ENCODE measurements around the gene HCFC2. TPM values are rescaled to one million over a fixed set of nuclear protein-coding genes. Genes with fewer than 3 reads are reported as not detected.

HCFC2 gene
- total RNA-seq, 1 experiment from 2014 or later, result 8.5 TPM

DNA sequence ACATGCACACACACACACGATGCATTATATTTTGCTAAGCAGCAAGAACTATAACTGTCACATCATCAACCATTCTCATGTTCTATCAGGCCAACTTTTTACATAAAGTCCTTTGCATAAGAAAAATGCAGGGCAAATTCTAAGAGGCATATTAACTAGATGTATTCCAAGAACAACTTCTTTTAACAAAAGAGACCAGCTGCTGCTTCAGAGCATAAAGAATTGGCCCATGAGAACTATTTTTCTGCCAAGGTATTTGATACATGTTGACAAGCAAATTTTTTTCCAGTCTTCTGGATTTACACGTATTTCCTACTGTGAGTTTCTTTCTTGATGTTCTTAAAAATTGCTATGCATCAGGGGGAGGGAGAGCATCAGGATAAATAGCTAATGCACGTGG, 41.5 kb upstream of the HCFC2 start:
- Histone ChIP-seq H3K4me3 (ENCODE audit: low read depth in 2 of 2, low read length in 2 of 2) (no peak overlapping the region), H3K4me1 (ENCODE audit: control insufficient read depth, insufficient read depth, low read length) (no peaks in the 10 kb centered on the region), H3K27ac (ENCODE audit: low read length) (no peak overlapping the region), H3K27me3 (ENCODE audit: control insufficient read depth, insufficient read depth, low read length) (no peaks in the 10 kb centered on the region; the same call in 1 of the 2 replicates), H3K9me3 (ENCODE audit: control insufficient read depth, insufficient read depth, low read depth, low read length) (peaks cover 3% of the 10 kb centered on the region; the same call in 1 of the 2 replicates), H3K36me3 (ENCODE audit: control insufficient read depth, insufficient read depth, low read length) (no peaks in the 10 kb centered on the region)
- TF ChIP-seq, protein P1, sequence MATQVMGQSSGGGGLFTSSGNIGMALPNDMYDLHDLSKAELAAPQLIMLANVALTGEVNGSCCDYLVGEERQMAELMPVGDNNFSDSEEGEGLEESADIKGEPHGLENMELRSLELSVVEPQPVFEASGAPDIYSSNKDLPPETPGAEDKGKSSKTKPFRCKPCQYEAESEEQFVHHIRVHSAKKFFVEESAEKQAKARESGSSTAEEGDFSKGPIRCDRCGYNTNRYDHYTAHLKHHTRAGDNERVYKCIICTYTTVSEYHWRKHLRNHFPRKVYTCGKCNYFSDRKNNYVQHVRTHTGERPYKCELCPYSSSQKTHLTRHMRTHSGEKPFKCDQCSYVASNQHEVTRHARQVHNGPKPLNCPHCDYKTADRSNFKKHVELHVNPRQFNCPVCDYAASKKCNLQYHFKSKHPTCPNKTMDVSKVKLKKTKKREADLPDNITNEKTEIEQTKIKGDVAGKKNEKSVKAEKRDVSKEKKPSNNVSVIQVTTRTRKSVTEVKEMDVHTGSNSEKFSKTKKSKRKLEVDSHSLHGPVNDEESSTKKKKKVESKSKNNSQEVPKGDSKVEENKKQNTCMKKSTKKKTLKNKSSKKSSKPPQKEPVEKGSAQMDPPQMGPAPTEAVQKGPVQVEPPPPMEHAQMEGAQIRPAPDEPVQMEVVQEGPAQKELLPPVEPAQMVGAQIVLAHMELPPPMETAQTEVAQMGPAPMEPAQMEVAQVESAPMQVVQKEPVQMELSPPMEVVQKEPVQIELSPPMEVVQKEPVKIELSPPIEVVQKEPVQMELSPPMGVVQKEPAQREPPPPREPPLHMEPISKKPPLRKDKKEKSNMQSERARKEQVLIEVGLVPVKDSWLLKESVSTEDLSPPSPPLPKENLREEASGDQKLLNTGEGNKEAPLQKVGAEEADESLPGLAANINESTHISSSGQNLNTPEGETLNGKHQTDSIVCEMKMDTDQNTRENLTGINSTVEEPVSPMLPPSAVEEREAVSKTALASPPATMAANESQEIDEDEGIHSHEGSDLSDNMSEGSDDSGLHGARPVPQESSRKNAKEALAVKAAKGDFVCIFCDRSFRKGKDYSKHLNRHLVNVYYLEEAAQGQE (IDR thresholded peaks at IDR 0.05; ENCODE audit: insufficient read depth in 1 of 2, low read depth in 2 of 2, low read length in 1 of 2), result no peak
- TF ChIP-seq, protein P2, sequence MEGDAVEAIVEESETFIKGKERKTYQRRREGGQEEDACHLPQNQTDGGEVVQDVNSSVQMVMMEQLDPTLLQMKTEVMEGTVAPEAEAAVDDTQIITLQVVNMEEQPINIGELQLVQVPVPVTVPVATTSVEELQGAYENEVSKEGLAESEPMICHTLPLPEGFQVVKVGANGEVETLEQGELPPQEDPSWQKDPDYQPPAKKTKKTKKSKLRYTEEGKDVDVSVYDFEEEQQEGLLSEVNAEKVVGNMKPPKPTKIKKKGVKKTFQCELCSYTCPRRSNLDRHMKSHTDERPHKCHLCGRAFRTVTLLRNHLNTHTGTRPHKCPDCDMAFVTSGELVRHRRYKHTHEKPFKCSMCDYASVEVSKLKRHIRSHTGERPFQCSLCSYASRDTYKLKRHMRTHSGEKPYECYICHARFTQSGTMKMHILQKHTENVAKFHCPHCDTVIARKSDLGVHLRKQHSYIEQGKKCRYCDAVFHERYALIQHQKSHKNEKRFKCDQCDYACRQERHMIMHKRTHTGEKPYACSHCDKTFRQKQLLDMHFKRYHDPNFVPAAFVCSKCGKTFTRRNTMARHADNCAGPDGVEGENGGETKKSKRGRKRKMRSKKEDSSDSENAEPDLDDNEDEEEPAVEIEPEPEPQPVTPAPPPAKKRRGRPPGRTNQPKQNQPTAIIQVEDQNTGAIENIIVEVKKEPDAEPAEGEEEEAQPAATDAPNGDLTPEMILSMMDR (IDR thresholded peaks at IDR 0.05), result no peak
- TF ChIP-seq POLR2AphosphoS5 (IDR thresholded peaks at IDR 0.05; ENCODE audit: low read depth, low read length), result no peak
- TF ChIP-seq TCF7L2 (IDR thresholded peaks at IDR 0.05; ENCODE audit: low read depth, low read length), result no peak
- no peak for TF ChIP-seq SIN3A (IDR thresholded peaks at IDR 0.05; ENCODE audit: borderline replicate concordance, insufficient read depth, low read depth, low read length)
- in situ Hi-C loops (cut with HindIII; ENCODE audit: low pct_unique_long_range_greater_than_20kb, low sequenced_read_pairs) (no loop called here), intact Hi-C loops (cut with micrococcal nuclease; ENCODE audit: unreplicated experiment) (no loop called here)
- POLR2A ChIA-PET, result no interaction called here
- no TSS peak for BruUV-seq (replicated peaks)
- CTCF ChIA-PET, result no interaction called here
- no peak for ATAC-seq
- DNase-seq (ENCODE audit: low read depth, low spot score), result no peak

DNA sequence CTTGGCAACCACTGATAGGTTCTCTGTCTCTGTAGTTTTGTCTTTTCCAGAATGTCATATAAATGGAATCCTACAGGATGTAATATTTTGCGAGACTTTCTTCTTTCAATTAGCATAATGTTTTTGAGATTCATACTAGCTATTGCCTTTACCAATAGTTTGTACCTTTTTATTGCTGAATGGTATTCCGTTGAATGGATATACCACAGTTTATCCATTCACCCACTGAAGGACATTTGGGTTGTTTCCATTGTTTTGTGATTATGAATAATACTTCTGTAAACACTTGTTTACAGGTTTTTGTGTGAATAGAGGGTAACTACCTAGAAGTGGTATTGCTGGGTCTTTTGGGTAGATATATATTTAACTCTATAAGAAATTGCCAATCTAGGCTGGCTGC, 40.6 kb upstream of the HCFC2 start:
- CTCF ChIA-PET, result no interaction called here
- DNase-seq (ENCODE audit: low read depth, low spot score), result no peak
- intact Hi-C loops (cut with micrococcal nuclease; ENCODE audit: unreplicated experiment) (no loop called here), in situ Hi-C loops (cut with HindIII; ENCODE audit: low pct_unique_long_range_greater_than_20kb, low sequenced_read_pairs) (no loop called here)
- no peak overlapping the region for H3K4me3 ChIP-seq (ENCODE audit: low read depth in 2 of 2, low read length in 2 of 2)
- POLR2A ChIA-PET, result interaction anchor here (0.6 kb wide), 1 partner anchor 94 kb away, joined by 4 read pairs; the partner anchor contains the start of gene HSP90B1
- TF ChIP-seq SIN3A (IDR thresholded peaks at IDR 0.05; ENCODE audit: borderline replicate concordance, insufficient read depth, low read depth, low read length) (no peak), POLR2AphosphoS5 (IDR thresholded peaks at IDR 0.05; ENCODE audit: low read depth, low read length) (no peak), TCF7L2 (IDR thresholded peaks at IDR 0.05; ENCODE audit: low read depth, low read length) (no peak)
- TF ChIP-seq, protein P1 (IDR thresholded peaks at IDR 0.05; ENCODE audit: insufficient read depth in 1 of 2, low read depth in 2 of 2, low read length in 1 of 2), result no peak
- TF ChIP-seq, protein P2 (IDR thresholded peaks at IDR 0.05), result no peak
- no peaks in the 10 kb centered on the region for H3K36me3 ChIP-seq (ENCODE audit: control insufficient read depth, insufficient read depth, low read length)
- H3K27me3 ChIP-seq (ENCODE audit: control insufficient read depth, insufficient read depth, low read length), result no peaks in the 10 kb centered on the region; the same call in 1 of the 2 replicates
- H3K4me1 ChIP-seq (ENCODE audit: control insufficient read depth, insufficient read depth, low read length), result no peaks in the 10 kb centered on the region
- peaks cover 3% of the 10 kb centered on the region; the same call in 1 of the 2 replicates for H3K9me3 ChIP-seq (ENCODE audit: control insufficient read depth, insufficient read depth, low read depth, low read length)
- H3K27ac ChIP-seq (ENCODE audit: low read length), result no peak overlapping the region
- ATAC-seq, result no peak
- BruUV-seq (replicated peaks), result no TSS peak

All from Panc1 (cell line).